DMS53 (cell line): ENCODE measurements around the gene LGALS7B.
"Not testable (repeated sequence)": the region's sequence is repeated elsewhere in the genome, so short reads cannot be mapped to it uniquely, and the experiment has no call there.

ENCODE experiments used
- DNase-seq: peaks from one replicate; lab custom pipeline; 2025; lab: John Stamatoyannopoulos, UW

The LGALS7B gene

GRCh38 chr19:38797781-38798180 is 8.8 kb downstream of the LGALS7B start:
- DNase-seq = not testable (repeated sequence)

- peak; percentile 74 for DNase-seq
Observed at GRCh38 chr19:38799104-38799503, 10.1 kb downstream of the LGALS7B start.

GRCh38 chr19:38800577-38801347 is 11.8 kb downstream of the LGALS7B start:
- DNase-seq = no peak

- no peak for DNase-seq
Observed at GRCh38 chr19:38801359-38802095, 12.5 kb downstream of the LGALS7B start.

GRCh38 chr19:38803543-38803942 is 14.5 kb downstream of the LGALS7B start:
- no peak for DNase-seq

- no peak for DNase-seq
Observed at GRCh38 chr19:38805180-38805579, 16.2 kb downstream of the LGALS7B start.

GRCh38 chr19:38806371-38806770 is 17.4 kb downstream of the LGALS7B start:
- peak; percentile 33 for DNase-seq

- DNase-seq = peak; percentile 47
Observed at GRCh38 chr19:38807374-38808098, 18.5 kb downstream of the LGALS7B start.

GRCh38 chr19:38808741-38809140 is 19.7 kb downstream of the LGALS7B start:
- DNase-seq = no peak

GRCh38 chr19:38809592-38810252 is 20.7 kb downstream of the LGALS7B start:
- peak; percentile 39 for DNase-seq

GRCh38 chr19:38812009-38812840 is 23.2 kb downstream of the LGALS7B start:
- no peak for DNase-seq

- DNase-seq = no peak
Observed at GRCh38 chr19:38812841-38813320, 23.9 kb downstream of the LGALS7B start, which contains the start of gene LGALS4. Gene LGALS4, minus strand, starts transcription at chr19:38812945. Its CDS starts 59 bp downstream, at chr19:38812886.

- no peak for DNase-seq
Observed at GRCh38 chr19:38813323-38813722, 24.3 kb downstream of the LGALS7B start.

- not testable (repeated sequence) for DNase-seq
Observed at GRCh38 chr19:38813932-38814331, 24.9 kb downstream of the LGALS7B start.

- no peak for DNase-seq
Observed at GRCh38 chr19:38815059-38816001, 26.3 kb downstream of the LGALS7B start.

GRCh38 chr19:38816131-38816750 is 27.2 kb downstream of the LGALS7B start:
- no peak for DNase-seq

GRCh38 chr19:38817081-38817480 is 28.1 kb downstream of the LGALS7B start:
- DNase-seq = no peak

GRCh38 chr19:38819231-38819920 is 30.4 kb downstream of the LGALS7B start:
- DNase-seq = peak; percentile 76
